CD4-positive, alpha-beta memory T cell (primary cell): Measurements from ENCODE around the gene SLC5A12. TPM values are rescaled to one million over a fixed set of nuclear protein-coding genes. Genes with fewer than 3 reads are reported as not detected.

Experiments
- CTCF ChIA-PET: fragments of 350-600 bp; sonication (Branson Sonifier 250); formaldehyde crosslinking; loops from one replicate; lab custom pipeline; 2021; ENCODE audit warnings: inconsistent platforms; ENCODE audit not compliant: partially characterized antibody; lab: Charles Lee
- POLR2A ChIA-PET: fragments of 350-600 bp; sonication (Branson Sonifier 250); formaldehyde crosslinking; loops from one replicate; lab custom pipeline; 2021; ENCODE audit not compliant: partially characterized antibody; lab: Charles Lee
- DNase-seq, 5 donors: peaks; one replicate each; pipeline versions ENCODE4 v3.0.0 to v3.0.0-alpha.2; 2020 to 2022; ENCODE audit warnings: mixed read lengths in 1 of 5
- H3K27ac ChIP-seq: one replicate; pipeline ENCODE4 v1.7.0; 2013; ENCODE audit warnings: low read depth, low read length
- H3K27me3 ChIP-seq: 2 replicates; pipeline ENCODE4 v1.7.0; 2013; ENCODE audit warnings: mild to moderate bottlenecking, low read length, moderate library complexity; ENCODE audit not compliant: insufficient read depth
- H3K36me3 ChIP-seq: 2 replicates; pipeline ENCODE4 v1.7.0; 2013; ENCODE audit warnings: mild to moderate bottlenecking, low read length, moderate library complexity; ENCODE audit not compliant: insufficient read depth
- H3K4me1 ChIP-seq: 2 replicates; pipeline ENCODE4 v1.7.0; 2013; ENCODE audit warnings: mild to moderate bottlenecking, low read length, moderate library complexity; ENCODE audit not compliant: insufficient read depth
- H3K4me3 ChIP-seq, 2 donors: one replicate each; pipeline ENCODE4 v1.7.0; 2013; ENCODE audit warnings: low read length in 2 of 2, mild to moderate bottlenecking in 1 of 2
- H3K9me3 ChIP-seq, 2 donors: one replicate each; pipeline ENCODE4 v1.7.0; 2013; ENCODE audit warnings: low read length in 2 of 2, control low read depth in 1 of 2; ENCODE audit not compliant: control insufficient read depth in 1 of 2
- H3K27ac Mint-ChIP-seq, 7 donors: one replicate each; pipeline ENCODE4 v1.8.0; 2020 to 2021; ENCODE audit warnings: mixed read lengths in 7 of 7, mild to moderate bottlenecking in 6 of 7, inconsistent platforms in 3 of 7, moderate library complexity in 3 of 7
- H3K27me3 Mint-ChIP-seq, 2 donors: one replicate each; pipeline ENCODE4 v1.8.0; 2020 to 2021; ENCODE audit warnings: mixed read lengths in 2 of 2
- H3K36me3 Mint-ChIP-seq, 2 donors: one replicate each; pipeline ENCODE4 v1.8.0; 2020 to 2021; ENCODE audit warnings: mixed read lengths in 2 of 2, inconsistent platforms in 1 of 2, mild to moderate bottlenecking in 1 of 2
- H3K4me1 Mint-ChIP-seq, 4 donors: one replicate each; pipeline ENCODE4 v1.8.0; 2020 to 2021; ENCODE audit warnings: mixed read lengths in 4 of 4, mild to moderate bottlenecking in 1 of 4
- H3K4me3 Mint-ChIP-seq, 8 donors: one replicate each; pipeline ENCODE4 v1.8.0; 2020 to 2021; ENCODE audit warnings: mixed read lengths in 8 of 8, mild to moderate bottlenecking in 7 of 8, moderate library complexity in 6 of 8, inconsistent platforms in 3 of 8
- H3K9me3 Mint-ChIP-seq, 8 donors: one replicate each; pipeline ENCODE4 v1.8.0; 2020 to 2021; ENCODE audit warnings: mixed read lengths in 8 of 8, mild to moderate bottlenecking in 5 of 8, inconsistent platforms in 3 of 8, moderate library complexity in 1 of 8
- intact Hi-C: fragments of 100-400 bp; cut with micrococcal nuclease; formaldehyde crosslinking; loops from one replicate; pipeline ENCODE4 v1.15.1; 2023
- polyA plus RNA-seq, 2 donors: library from polyadenylated mRNA; unstranded; fragments of 300-500 nt; fragmentation: Illumina TruSeq; gene quantifications; one replicate each; pipeline ENCODE4 v1.2.3, GENCODE V29; 2021
- total RNA-seq, 2 experiments: library from RNA; stranded (reverse); gene quantifications; one replicate each; pipeline ENCODE4 v1.2.3, GENCODE V29; 2021

The SLC5A12 gene
- total and polyA plus RNA-seq, 4 experiments from 2014 or later, result not detected

GRCh38 chr11:26623076-26623659 is 98.7 kb downstream of the SLC5A12 start:
- DNase-seq, result no peak
- no peaks in the 10 kb centered on the region for H3K27me3 Mint-ChIP-seq
- no peak overlapping the region for H3K27ac Mint-ChIP-seq
- H3K4me3 Mint-ChIP-seq, result no peak overlapping the region
- Histone ChIP-seq H3K27ac (no peak overlapping the region), H3K27me3 (no peaks in the 10 kb centered on the region), H3K4me3 (no peak overlapping the region), H3K9me3 (no peaks in the 10 kb centered on the region), H3K36me3 (no peaks in the 10 kb centered on the region), H3K4me1 (no peaks in the 10 kb centered on the region)
- H3K4me1 Mint-ChIP-seq, result no peaks in the 10 kb centered on the region
- intact Hi-C loops, result no loop called here
- H3K36me3 Mint-ChIP-seq, result no peaks in the 10 kb centered on the region
- H3K9me3 Mint-ChIP-seq, result peaks cover 0 to 16% (median 4%) of the 10 kb centered on the region in 8 donors
- CTCF ChIA-PET, result no interaction called here
- POLR2A ChIA-PET, result no interaction called here

GRCh38 chr11:26622181-26622580 is 99.7 kb downstream of the SLC5A12 start:
- Histone ChIP-seq H3K4me3 (no peak overlapping the region), H3K27ac (no peak overlapping the region), H3K4me1 (no peaks in the 10 kb centered on the region), H3K9me3 (no peaks in the 10 kb centered on the region), H3K27me3 (no peaks in the 10 kb centered on the region), H3K36me3 (no peaks in the 10 kb centered on the region)
- no peak overlapping the region for H3K4me3 Mint-ChIP-seq
- no peaks in the 10 kb centered on the region for H3K4me1 Mint-ChIP-seq
- H3K36me3 Mint-ChIP-seq, result no peaks in the 10 kb centered on the region
- ChIA-PET POLR2A (no interaction called here), CTCF (no interaction called here)
- H3K9me3 Mint-ChIP-seq, result peaks cover 0 to 16% (median 4%) of the 10 kb centered on the region in 8 donors
- DNase-seq, result no peak
- H3K27ac Mint-ChIP-seq, result no peak overlapping the region
- H3K27me3 Mint-ChIP-seq, result no peaks in the 10 kb centered on the region
- intact Hi-C loops, result no loop called here

- Histone ChIP-seq H3K36me3 (no peaks in the 10 kb centered on the region), H3K4me1 (no peaks in the 10 kb centered on the region), H3K27me3 (no peaks in the 10 kb centered on the region), H3K27ac (no peak overlapping the region), H3K4me3 (no peak overlapping the region), H3K9me3 (no peaks in the 10 kb centered on the region)
- no peaks in the 10 kb centered on the region for H3K4me1 Mint-ChIP-seq
- H3K27ac Mint-ChIP-seq, result no peak overlapping the region
- POLR2A ChIA-PET, result no interaction called here
- no peaks in the 10 kb centered on the region for H3K27me3 Mint-ChIP-seq
- peaks cover 0 to 13% (median 5%) of the 10 kb centered on the region in 8 donors for H3K9me3 Mint-ChIP-seq
- CTCF ChIA-PET, result no interaction called here
- H3K4me3 Mint-ChIP-seq, result no peak overlapping the region
- no peaks in the 10 kb centered on the region for H3K36me3 Mint-ChIP-seq
- intact Hi-C loops, result no loop called here
- no peak for DNase-seq
Observed at GRCh38 chr11:26621132-26621531, 100.7 kb downstream of the SLC5A12 start.

- Mint-ChIP-seq H3K36me3 (no peaks in the 10 kb centered on the region), H3K9me3 (peaks cover 0 to 13% (median 4%) of the 10 kb centered on the region in 8 donors), H3K27ac (no peak overlapping the region), H3K4me3 (no peak overlapping the region), H3K27me3 (no peaks in the 10 kb centered on the region), H3K4me1 (no peaks in the 10 kb centered on the region)
- intact Hi-C loops, result no loop called here
- POLR2A ChIA-PET, result no interaction called here
- H3K27me3 ChIP-seq, result no peaks in the 10 kb centered on the region
- no peaks in the 10 kb centered on the region for H3K9me3 ChIP-seq
- H3K4me1 ChIP-seq, result no peaks in the 10 kb centered on the region
- H3K4me3 ChIP-seq, result no peak overlapping the region
- no peak overlapping the region for H3K27ac ChIP-seq
- no peaks in the 10 kb centered on the region for H3K36me3 ChIP-seq
- no peak for DNase-seq
- CTCF ChIA-PET, result no interaction called here
Observed at GRCh38 chr11:26620282-26621045, 101.4 kb downstream of the SLC5A12 start.

- Mint-ChIP-seq H3K36me3 (no peaks in the 10 kb centered on the region), H3K4me1 (no peaks in the 10 kb centered on the region), H3K4me3 (no peak overlapping the region), H3K27ac (no peak overlapping the region), H3K27me3 (no peaks in the 10 kb centered on the region), H3K9me3 (peaks cover 0 to 12% (median 7%) of the 10 kb centered on the region in 8 donors)
- no peaks in the 10 kb centered on the region for H3K36me3 ChIP-seq
- POLR2A ChIA-PET, result no interaction called here
- no peaks in the 10 kb centered on the region for H3K27me3 ChIP-seq
- CTCF ChIA-PET, result no interaction called here
- DNase-seq, result no peak
- H3K4me3 ChIP-seq, result no peak overlapping the region
- peaks cover 0 to 3% of the 10 kb centered on the region in 2 donors for H3K9me3 ChIP-seq
- H3K4me1 ChIP-seq, result no peaks in the 10 kb centered on the region
- intact Hi-C loops, result no loop called here
- H3K27ac ChIP-seq, result no peak overlapping the region
Observed at GRCh38 chr11:26618441-26618840, 103.4 kb downstream of the SLC5A12 start.

Other genes starting within 250 kb of the SLC5A12 start
- not detected for gene MUC15, start 149.8 kb downstream of the SLC5A12 start, total RNA-seq
- not detected for gene MUC15, start 149.8 kb downstream of the SLC5A12 start, polyA plus RNA-seq